NT2/D1 (cell line): ENCODE measurements around the gene TMEM150C.

Source experiments
- YY1 ChIP-seq: IDR thresholded peaks from 2 replicates; pipeline ENCODE4 v1.6.1; 2011; ENCODE audit not compliant: insufficient read length, insufficient read depth
- ZNF274 ChIP-seq: IDR thresholded peaks from 2 replicates; pipeline ENCODE4 v1.6.1; 2011; ENCODE audit warnings: mild to moderate bottlenecking, low read depth, low read length

- TF ChIP-seq ZNF274 = no peak
- TF ChIP-seq YY1 = no peak
These were observed 40.5 kb downstream of the TMEM150C start for GRCh38 chr4:82521283-82521682.
